ENCODE data around the gene CNTNAP5.

GRCh38 chr2:124211461-124211860, 186.4 kb downstream of the CNTNAP5 start:
- no peak for TF ChIP-seq CTCF (IDR thresholded peaks at IDR 0.05; ENCODE audit: low read depth, low read length, missing input control)
- no peak for TF ChIP-seq RAD21 (IDR thresholded peaks at IDR 0.05)
- no peak for TF ChIP-seq JUND (IDR thresholded peaks at IDR 0.05)
- no peak for TF ChIP-seq TAF1 (conservative IDR thresholded peaks at IDR 0.05)
- TF ChIP-seq YY1 (IDR thresholded peaks at IDR 0.05): no peak
- TF ChIP-seq SP1 (IDR thresholded peaks at IDR 0.05): no peak
- TF ChIP-seq MAX (IDR thresholded peaks at IDR 0.05): no peak
- no peak for TF ChIP-seq EGR1 (IDR thresholded peaks at IDR 0.05; ENCODE audit: low read depth in 2 of 2)
